HCT116 (cell line): ENCODE measurements around the gene TSSK2.

Source experiments
- ATF3 ChIP-seq: IDR thresholded peaks from 2 replicates; pipeline ENCODE4 v1.6.1; 2012
- CTCF ChIP-seq, 3 experiments: fragments of 200-600 bp in 1 of 3; sonication (generic) in 1 of 3; IDR thresholded peaks in 2 of 3; conservative IDR thresholded peaks in 1 of 3; 2 replicates each; pipeline ENCODE4 v1.5.1; 2012 to 2017; ENCODE audit warnings: low read depth in 2 of 3, low read length in 2 of 3, antibody characterized with exemption in 1 of 3, borderline replicate concordance in 1 of 3, control low read depth in 1 of 3, mild to moderate bottlenecking in 1 of 3, mixed read lengths in 1 of 3, mixed run types in 1 of 3, moderate library complexity in 1 of 3; ENCODE audit not compliant: insufficient read depth in 1 of 3
- EGR1 ChIP-seq: IDR thresholded peaks from 2 replicates; pipeline ENCODE4 v1.6.1; 2012; ENCODE audit warnings: low read depth
- FOSL1 ChIP-seq: IDR thresholded peaks from 2 replicates; pipeline ENCODE4 v1.6.1; 2012; ENCODE audit warnings: low read depth
- POLR2A ChIP-seq: IDR thresholded peaks from 2 replicates; pipeline ENCODE4 v1.7.0; 2011; ENCODE audit warnings: borderline replicate concordance; ENCODE audit not compliant: insufficient read depth, insufficient read length; ENCODE audit errors: extremely low read depth

- TF ChIP-seq FOSL1 (no peak), ATF3 (no peak), CTCF (IDR thresholded peaks at IDR 0.05 in 2 of 3, conservative IDR thresholded peaks at IDR 0.05 in 1 of 3; ENCODE audit: borderline replicate concordance in 1 of 3, insufficient read depth in 1 of 3, low read depth in 2 of 3, low read length in 2 of 3) (no peak), POLR2A (no peak), EGR1 (no peak)
Observed at GRCh38 chr22:19164425-19164824, 33.3 kb downstream of the TSSK2 start.
